ENCODE measurements around the gene SORCS2. TPM values are rescaled to one million over a fixed set of nuclear protein-coding genes. Genes with fewer than 3 reads are reported as not detected.

The SORCS2 gene
- total RNA-seq, 2 donors from 2014 or later, result 1.5 to 1.7 TPM

- TF ChIP-seq CTCF (IDR thresholded peaks at IDR 0.05), result no peak
- Histone ChIP-seq H3K9me3 (no peaks in the 10 kb centered on the region), H3K4me3 (no peak overlapping the region), H3K4me1 (no peaks in the 10 kb centered on the region), H3K27me3 (no peaks in the 10 kb centered on the region), H3K36me3 (no peaks in the 10 kb centered on the region), H3K27ac (no peak overlapping the region)
- DNase-seq (ENCODE audit: low spot score), result no peak
Measured at GRCh38 chr4:7540206-7540605, 347.9 kb downstream of the SORCS2 start.

GRCh38 chr4:7540654-7541413 is 348.5 kb downstream of the SORCS2 start:
- no peaks in the 10 kb centered on the region for H3K4me1 ChIP-seq
- no peak overlapping the region for H3K27ac ChIP-seq
- no peak for TF ChIP-seq CTCF (IDR thresholded peaks at IDR 0.05)
- DNase-seq (ENCODE audit: low spot score), result no peak
- no peaks in the 10 kb centered on the region for H3K9me3 ChIP-seq
- H3K27me3 ChIP-seq, result no peaks in the 10 kb centered on the region
- no peak overlapping the region for H3K4me3 ChIP-seq
- H3K36me3 ChIP-seq, result no peaks in the 10 kb centered on the region

- no peak for TF ChIP-seq CTCF (IDR thresholded peaks at IDR 0.05)
- Histone ChIP-seq H3K27me3 (no peaks in the 10 kb centered on the region), H3K4me3 (no peak overlapping the region), H3K36me3 (no peaks in the 10 kb centered on the region), H3K4me1 (no peaks in the 10 kb centered on the region), H3K27ac (no peak overlapping the region), H3K9me3 (no peaks in the 10 kb centered on the region)
- DNase-seq (ENCODE audit: low spot score), result no peak
Measured at GRCh38 chr4:7541414-7541810, 349.1 kb downstream of the SORCS2 start.

- no peaks in the 10 kb centered on the region for H3K36me3 ChIP-seq
- H3K4me3 ChIP-seq, result no peak overlapping the region
- H3K27ac ChIP-seq, result no peak overlapping the region
- H3K27me3 ChIP-seq, result no peaks in the 10 kb centered on the region
- DNase-seq (ENCODE audit: low spot score), result no peak
- TF ChIP-seq CTCF (IDR thresholded peaks at IDR 0.05), result no peak
- no peaks in the 10 kb centered on the region for H3K4me1 ChIP-seq
- no peaks in the 10 kb centered on the region for H3K9me3 ChIP-seq
Measured at GRCh38 chr4:7542781-7543180, 350.4 kb downstream of the SORCS2 start.

- no peak for DNase-seq (ENCODE audit: low spot score)
- no peaks in the 10 kb centered on the region for H3K27me3 ChIP-seq
- H3K36me3 ChIP-seq, result no peaks in the 10 kb centered on the region
- no peaks in the 10 kb centered on the region for H3K4me1 ChIP-seq
- H3K4me3 ChIP-seq, result no peak overlapping the region
- TF ChIP-seq CTCF (IDR thresholded peaks at IDR 0.05), result no peak
- no peak overlapping the region for H3K27ac ChIP-seq
- H3K9me3 ChIP-seq, result no peaks in the 10 kb centered on the region
Measured at GRCh38 chr4:7546152-7546808, 353.9 kb downstream of the SORCS2 start.
